Liver (tissue), 3 donors: ENCODE data around the gene NEB.

Experiments
- ATF3 ChIP-seq: IDR thresholded peaks from 2 replicates; pipeline ENCODE4 v1.6.1; 2016; ENCODE audit warnings: antibody characterized with exemption
- CTCF ChIP-seq: fragments of 150-350 bp; IDR thresholded peaks from 2 replicates; pipeline ENCODE4 v1.5.1; 2017; ENCODE audit warnings: improper control_type of control experiment, low read depth, low read length; ENCODE audit not compliant: missing input control
- EGR1 ChIP-seq, 2 donors: IDR thresholded peaks; 2 replicates each; pipeline ENCODE4 v1.6.1; 2016 to 2018; ENCODE audit warnings: antibody characterized with exemption in 2 of 2, low read depth in 2 of 2
- GABPA ChIP-seq, 2 donors: IDR thresholded peaks in 1 of 2; conservative IDR thresholded peaks in 1 of 2; 2 replicates each; pipeline ENCODE4 v1.6.1; 2016; ENCODE audit warnings: antibody characterized with exemption in 2 of 2, mild to moderate bottlenecking in 1 of 2, moderate library complexity in 1 of 2
- HNF4A ChIP-seq, 2 donors: conservative IDR thresholded peaks; 2 replicates each; pipeline ENCODE4 v1.6.1; 2016; ENCODE audit warnings: antibody characterized with exemption in 2 of 2, mild to moderate bottlenecking in 2 of 2
- HNF4G ChIP-seq: IDR thresholded peaks from 2 replicates; pipeline ENCODE4 v1.6.1; 2016; ENCODE audit warnings: antibody characterized with exemption
- JUND ChIP-seq, 2 donors: IDR thresholded peaks; 2 replicates each; pipeline ENCODE4 v1.6.1; 2016; ENCODE audit warnings: antibody characterized with exemption in 2 of 2
- MAX ChIP-seq: IDR thresholded peaks from 2 replicates; pipeline ENCODE4 v1.6.1; 2016; ENCODE audit warnings: antibody characterized with exemption
- RAD21 ChIP-seq, 2 donors: IDR thresholded peaks; 2 replicates each; pipeline ENCODE4 v1.6.1; 2016; ENCODE audit warnings: antibody characterized with exemption in 2 of 2, mild to moderate bottlenecking in 2 of 2
- REST ChIP-seq: IDR thresholded peaks from 2 replicates; pipeline ENCODE4 v1.6.1; 2016; ENCODE audit warnings: antibody characterized with exemption, mild to moderate bottlenecking
- SP1 ChIP-seq: IDR thresholded peaks from 2 replicates; pipeline ENCODE4 v1.6.1; 2018; ENCODE audit warnings: antibody characterized with exemption, mild to moderate bottlenecking
- TAF1 ChIP-seq: conservative IDR thresholded peaks from 2 replicates; pipeline ENCODE4 v1.6.1; 2016; ENCODE audit warnings: antibody characterized with exemption, mild to moderate bottlenecking
- YY1 ChIP-seq: IDR thresholded peaks from 2 replicates; pipeline ENCODE4 v1.6.1; 2016; ENCODE audit warnings: antibody characterized with exemption, mild to moderate bottlenecking
- ZBTB33 ChIP-seq: IDR thresholded peaks from 2 replicates; pipeline ENCODE4 v1.6.1; 2016; ENCODE audit warnings: antibody characterized with exemption
- donor health status: healthy.
- donor health status: healthy.

DNA sequence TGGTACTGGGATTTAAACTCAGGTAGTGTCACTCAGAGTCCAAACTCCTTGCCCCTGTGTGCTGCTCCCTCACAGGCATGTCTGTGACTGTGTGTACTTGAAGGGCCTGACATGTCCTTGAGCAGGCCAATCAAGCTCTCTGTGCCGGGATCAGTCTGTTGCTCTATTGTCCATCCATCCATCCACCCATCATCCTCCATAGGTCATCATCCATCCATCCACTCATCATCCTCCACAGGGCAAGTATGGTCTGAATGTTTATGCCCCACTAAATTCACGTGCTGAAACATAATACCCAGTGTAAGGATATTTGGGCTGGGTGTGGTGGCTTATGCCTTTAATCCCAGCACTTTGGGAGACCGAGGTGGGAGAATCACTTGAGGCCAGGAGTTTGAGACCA is 24.5 kb upstream of the NEB start:
- TF ChIP-seq CTCF (no peak), ATF3 (no peak), RAD21 (IDR thresholded peaks at IDR 0.05) (no peak), HNF4G (no peak), ZBTB33 (no peak), GABPA (IDR thresholded peaks at IDR 0.05 in 1 of 2, conservative IDR thresholded peaks at IDR 0.05 in 1 of 2) (no peak), JUND (IDR thresholded peaks at IDR 0.05) (no peak), MAX (no peak), YY1 (no peak), REST (no peak), TAF1 (no peak), EGR1 (IDR thresholded peaks at IDR 0.05; ENCODE audit: low read depth in 2 of 2) (no peak), HNF4A (conservative IDR thresholded peaks at IDR 0.05) (no peak), SP1 (no peak)
